Neural cell (in vitro differentiated cells): ENCODE data around the gene HS2ST1. TPM values are rescaled to one million over a fixed set of nuclear protein-coding genes. Genes with fewer than 3 reads are reported as not detected.

ENCODE experiments used
- H2AFZ ChIP-seq: fragments of 200-600, 300-800 bp; sonication (generic), shearing (Covaris generic); 2 replicates; pipeline ENCODE4 v1.6.0; 2014; ENCODE audit warnings: low read depth, mild to moderate bottlenecking, antibody characterized with exemption, low read length, moderate library complexity
- H3F3A ChIP-seq: fragments of 200-600 bp; shearing (Covaris generic); 2 replicates; pipeline ENCODE4 v1.6.1; 2016; ENCODE audit warnings: mild to moderate bottlenecking, moderate library complexity, mixed read lengths, antibody characterized with exemption, low read length; ENCODE audit not compliant: insufficient read depth, poor library complexity, severe bottlenecking
- H3K27ac ChIP-seq: fragments of 200-600, 300-800 bp; sonication (generic), shearing (Covaris generic); 2 replicates; pipeline ENCODE4 v1.5.1; 2014; ENCODE audit warnings: mild to moderate bottlenecking, low read length, moderate library complexity
- H3K27me3 ChIP-seq: fragments of 300-800, 200-600 bp; sonication (generic), shearing (Covaris generic); 2 replicates; pipeline ENCODE4 v1.6.0; 2014; ENCODE audit warnings: mild to moderate bottlenecking, low read depth, low read length, moderate library complexity; ENCODE audit not compliant: insufficient read depth
- H3K36me3 ChIP-seq: fragments of 300-800, 200-600 bp; sonication (generic), shearing (Covaris generic); 2 replicates; pipeline ENCODE4 v1.5.1; 2014; ENCODE audit warnings: mild to moderate bottlenecking, antibody characterized with exemption, low read length, moderate library complexity; ENCODE audit not compliant: insufficient read depth
- H3K4me2 ChIP-seq: fragments of 300-800, 200-600 bp; sonication (generic), shearing (Covaris generic); 2 replicates; pipeline ENCODE4 v1.6.0; 2014; ENCODE audit warnings: mild to moderate bottlenecking, low read length
- H3K4me3 ChIP-seq: fragments of 300-800, 200-600 bp; sonication (generic), shearing (Covaris generic); 2 replicates; pipeline ENCODE4 v1.5.1; 2014; ENCODE audit warnings: mild to moderate bottlenecking, low read length, moderate library complexity
- H3K79me2 ChIP-seq: fragments of 200-600 bp; shearing (Covaris generic); replicated peaks from 2 replicates; pipeline ENCODE4 v1.6.0; 2014; ENCODE audit warnings: mild to moderate bottlenecking, low read length, moderate library complexity; ENCODE audit not compliant: insufficient read depth
- H3K9ac ChIP-seq: fragments of 300-800, 200-600 bp; sonication (generic), shearing (Covaris generic); 2 replicates; pipeline ENCODE4 v1.6.1; 2016; ENCODE audit warnings: mild to moderate bottlenecking, low read length, mixed read lengths
- H3K9me2 ChIP-seq: fragments of 200-600 bp; shearing (Covaris generic); 2 replicates; pipeline ENCODE4 v1.6.1; 2016; ENCODE audit warnings: mild to moderate bottlenecking, low read length, mixed read lengths; ENCODE audit not compliant: insufficient read depth
- H3K9me3 ChIP-seq: fragments of 200-600, 300-800 bp; sonication (generic), shearing (Covaris generic); 2 replicates; pipeline ENCODE4 v1.6.1; 2016; ENCODE audit warnings: mild to moderate bottlenecking, mixed run types, low read length, moderate library complexity, mixed read lengths
- H4K20me1 ChIP-seq: fragments of 200-600 bp; shearing (Covaris generic); 2 replicates; pipeline ENCODE4 v1.6.1; 2016; ENCODE audit warnings: mild to moderate bottlenecking, mixed run types; ENCODE audit not compliant: insufficient read depth
- EP300 ChIP-seq: fragments of 450-650 bp; conservative IDR thresholded peaks from 2 replicates; pipeline ENCODE4 v1.6.1; 2014; ENCODE audit warnings: antibody characterized with exemption, mild to moderate bottlenecking, moderate library complexity; ENCODE audit not compliant: poor library complexity, severe bottlenecking
- EZH2 ChIP-seq: fragments of 200-600, 300-800 bp; shearing (Covaris generic), sonication (generic); IDR thresholded peaks from 2 replicates; pipeline ENCODE4 v1.6.1; 2014; ENCODE audit warnings: antibody characterized with exemption, low read length, borderline replicate concordance, mild to moderate bottlenecking; ENCODE audit not compliant: insufficient read depth, poor library complexity, severe bottlenecking
- MXI1 ChIP-seq: fragments of 450-650 bp; conservative IDR thresholded peaks from 2 replicates; pipeline ENCODE4 v1.6.1; 2014; ENCODE audit warnings: antibody characterized with exemption, mild to moderate bottlenecking; ENCODE audit not compliant: poor library complexity, severe bottlenecking
- POLR2AphosphoS5 ChIP-seq: IDR thresholded peaks from 2 replicates; pipeline ENCODE4 v1.6.1; 2012
- RAD21 ChIP-seq: fragments of 450-650 bp; conservative IDR thresholded peaks from 2 replicates; pipeline ENCODE4 v1.6.1; 2014; ENCODE audit warnings: antibody characterized with exemption, mild to moderate bottlenecking, moderate library complexity
- SMC3 ChIP-seq: fragments of 450-650 bp; conservative IDR thresholded peaks from 2 replicates; pipeline ENCODE4 v1.6.1; 2014; ENCODE audit warnings: antibody characterized with exemption, mild to moderate bottlenecking, moderate library complexity; ENCODE audit not compliant: poor library complexity
- TAF1 ChIP-seq: IDR thresholded peaks from 2 replicates; pipeline ENCODE4 v1.6.1; 2012; ENCODE audit warnings: low read depth
- polyA plus RNA-seq: library from polyadenylated mRNA; depleted of rRNA; stranded (reverse); fragments of >200 nt; gene quantifications from 2 replicates; pipeline ENCODE4 v1.2.3, GENCODE V29; 2014
- TF ChIP-seq, protein P1 (sequence below): fragments of 450-650 bp; IDR thresholded peaks from 2 replicates; pipeline ENCODE4 v1.5.1; 2014; ENCODE audit warnings: antibody characterized with exemption, mild to moderate bottlenecking, moderate library complexity; ENCODE audit not compliant: poor library complexity, severe bottlenecking
- TF ChIP-seq, protein P2 (sequence below): IDR thresholded peaks from 2 replicates; pipeline ENCODE4 v1.6.1; 2012; ENCODE audit warnings: borderline replicate concordance

Gene HS2ST1
- polyA plus RNA-seq, 1 donor from 2014 or later = 24.7 TPM

DNA sequence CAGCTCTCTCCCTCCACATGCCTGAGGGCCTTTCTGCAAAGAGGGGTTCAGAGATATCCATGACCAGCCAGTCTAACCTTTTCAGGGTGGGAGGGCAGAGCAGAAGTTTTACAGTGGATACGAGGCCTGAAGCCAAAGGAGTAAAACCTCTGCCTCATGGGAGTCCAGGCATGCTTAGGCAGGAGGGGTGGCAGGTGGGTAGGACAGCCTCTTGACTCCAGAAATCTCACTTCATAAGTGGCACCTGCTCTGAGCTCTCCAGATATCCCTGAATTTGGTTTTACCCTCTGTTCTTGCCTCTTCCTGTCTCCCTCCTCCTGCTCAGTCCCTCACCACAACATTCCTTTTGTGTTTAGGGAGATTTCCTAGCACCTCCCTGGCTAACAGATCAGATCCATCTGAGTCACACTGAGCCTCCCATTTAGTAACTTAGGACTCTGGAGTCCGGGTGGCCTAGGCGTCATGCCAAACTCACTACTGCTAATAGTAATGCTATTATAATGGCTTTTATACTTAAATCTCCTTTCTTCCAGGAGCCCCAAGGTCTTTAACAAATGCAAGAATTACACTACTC lies 201.0 kb downstream of the HS2ST1 start:
- H3K9me2 ChIP-seq = no peaks in the 10 kb centered on the region
- H3K79me2 ChIP-seq = no peaks in the 10 kb centered on the region
- TF ChIP-seq TAF1 (no peak), MXI1 (no peak), SMC3 (no peak), EP300 (no peak), RAD21 (no peak)
- no peak overlapping the region for H3K9ac ChIP-seq
- no peak overlapping the region for H3K4me2 ChIP-seq
- no peaks in the 10 kb centered on the region for H3K27me3 ChIP-seq
- no peak overlapping the region for H2AFZ ChIP-seq
- no peak overlapping the region for H3K4me3 ChIP-seq
- H3F3A ChIP-seq = no peaks in the 10 kb centered on the region
- no peak overlapping the region for H3K27ac ChIP-seq
- no peaks in the 10 kb centered on the region for H4K20me1 ChIP-seq
- no peaks in the 10 kb centered on the region for H3K36me3 ChIP-seq
- H3K9me3 ChIP-seq = no peaks in the 10 kb centered on the region

DNA sequence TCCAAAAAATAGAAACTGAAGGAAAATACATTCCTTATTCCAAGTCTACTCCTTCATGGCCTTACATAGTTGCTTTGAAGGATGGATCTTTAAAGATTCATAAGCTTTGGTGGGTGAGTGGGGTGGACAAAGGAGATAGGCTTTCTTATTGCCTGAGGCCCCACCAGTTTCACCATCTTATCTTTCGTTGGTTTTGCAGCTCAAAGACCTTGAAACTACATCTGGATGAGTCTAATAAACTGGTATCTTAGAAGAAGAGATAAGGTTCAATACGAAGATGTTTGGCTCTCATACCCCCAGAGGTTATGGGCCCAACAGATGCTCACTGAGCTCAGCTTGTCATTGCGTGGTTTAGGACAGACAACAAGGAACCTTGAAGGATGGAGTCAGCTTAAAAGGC lies 201.5 kb downstream of the HS2ST1 start:
- Histone ChIP-seq H3K79me2 (no peaks in the 10 kb centered on the region), H3K27me3 (no peaks in the 10 kb centered on the region), H3K4me3 (no peak overlapping the region), H3K4me2 (no peak overlapping the region), H2AFZ (no peak overlapping the region), H3K9ac (no peak overlapping the region), H3K9me3 (no peaks in the 10 kb centered on the region), H3F3A (no peaks in the 10 kb centered on the region), H3K9me2 (no peaks in the 10 kb centered on the region), H4K20me1 (no peaks in the 10 kb centered on the region), H3K36me3 (no peaks in the 10 kb centered on the region), H3K27ac (no peak overlapping the region)
- no peak for TF ChIP-seq POLR2AphosphoS5
- no peak for TF ChIP-seq EP300
- TF ChIP-seq, protein P1, sequence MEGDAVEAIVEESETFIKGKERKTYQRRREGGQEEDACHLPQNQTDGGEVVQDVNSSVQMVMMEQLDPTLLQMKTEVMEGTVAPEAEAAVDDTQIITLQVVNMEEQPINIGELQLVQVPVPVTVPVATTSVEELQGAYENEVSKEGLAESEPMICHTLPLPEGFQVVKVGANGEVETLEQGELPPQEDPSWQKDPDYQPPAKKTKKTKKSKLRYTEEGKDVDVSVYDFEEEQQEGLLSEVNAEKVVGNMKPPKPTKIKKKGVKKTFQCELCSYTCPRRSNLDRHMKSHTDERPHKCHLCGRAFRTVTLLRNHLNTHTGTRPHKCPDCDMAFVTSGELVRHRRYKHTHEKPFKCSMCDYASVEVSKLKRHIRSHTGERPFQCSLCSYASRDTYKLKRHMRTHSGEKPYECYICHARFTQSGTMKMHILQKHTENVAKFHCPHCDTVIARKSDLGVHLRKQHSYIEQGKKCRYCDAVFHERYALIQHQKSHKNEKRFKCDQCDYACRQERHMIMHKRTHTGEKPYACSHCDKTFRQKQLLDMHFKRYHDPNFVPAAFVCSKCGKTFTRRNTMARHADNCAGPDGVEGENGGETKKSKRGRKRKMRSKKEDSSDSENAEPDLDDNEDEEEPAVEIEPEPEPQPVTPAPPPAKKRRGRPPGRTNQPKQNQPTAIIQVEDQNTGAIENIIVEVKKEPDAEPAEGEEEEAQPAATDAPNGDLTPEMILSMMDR = no peak
- no peak for TF ChIP-seq EZH2
- no peak for TF ChIP-seq RAD21
- TF ChIP-seq, protein P2, sequence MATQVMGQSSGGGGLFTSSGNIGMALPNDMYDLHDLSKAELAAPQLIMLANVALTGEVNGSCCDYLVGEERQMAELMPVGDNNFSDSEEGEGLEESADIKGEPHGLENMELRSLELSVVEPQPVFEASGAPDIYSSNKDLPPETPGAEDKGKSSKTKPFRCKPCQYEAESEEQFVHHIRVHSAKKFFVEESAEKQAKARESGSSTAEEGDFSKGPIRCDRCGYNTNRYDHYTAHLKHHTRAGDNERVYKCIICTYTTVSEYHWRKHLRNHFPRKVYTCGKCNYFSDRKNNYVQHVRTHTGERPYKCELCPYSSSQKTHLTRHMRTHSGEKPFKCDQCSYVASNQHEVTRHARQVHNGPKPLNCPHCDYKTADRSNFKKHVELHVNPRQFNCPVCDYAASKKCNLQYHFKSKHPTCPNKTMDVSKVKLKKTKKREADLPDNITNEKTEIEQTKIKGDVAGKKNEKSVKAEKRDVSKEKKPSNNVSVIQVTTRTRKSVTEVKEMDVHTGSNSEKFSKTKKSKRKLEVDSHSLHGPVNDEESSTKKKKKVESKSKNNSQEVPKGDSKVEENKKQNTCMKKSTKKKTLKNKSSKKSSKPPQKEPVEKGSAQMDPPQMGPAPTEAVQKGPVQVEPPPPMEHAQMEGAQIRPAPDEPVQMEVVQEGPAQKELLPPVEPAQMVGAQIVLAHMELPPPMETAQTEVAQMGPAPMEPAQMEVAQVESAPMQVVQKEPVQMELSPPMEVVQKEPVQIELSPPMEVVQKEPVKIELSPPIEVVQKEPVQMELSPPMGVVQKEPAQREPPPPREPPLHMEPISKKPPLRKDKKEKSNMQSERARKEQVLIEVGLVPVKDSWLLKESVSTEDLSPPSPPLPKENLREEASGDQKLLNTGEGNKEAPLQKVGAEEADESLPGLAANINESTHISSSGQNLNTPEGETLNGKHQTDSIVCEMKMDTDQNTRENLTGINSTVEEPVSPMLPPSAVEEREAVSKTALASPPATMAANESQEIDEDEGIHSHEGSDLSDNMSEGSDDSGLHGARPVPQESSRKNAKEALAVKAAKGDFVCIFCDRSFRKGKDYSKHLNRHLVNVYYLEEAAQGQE = no peak
- no peak for TF ChIP-seq TAF1
- TF ChIP-seq MXI1 = no peak
- TF ChIP-seq SMC3 = no peak
